GM12891 (cell line): ENCODE results near the gene NLRP7.

ENCODE experiments used
- PAX5 ChIP-seq: IDR thresholded peaks from 2 replicates; pipeline ENCODE4 v1.6.1; 2011; ENCODE audit warnings: low read length, moderate library complexity, mild to moderate bottlenecking; ENCODE audit not compliant: insufficient read depth, severe bottlenecking
- POLR2A ChIP-seq: IDR thresholded peaks from 2 replicates; pipeline ENCODE4 v1.6.1; 2011; ENCODE audit warnings: low read depth, low read length, control low read depth
- POLR2AphosphoS5 ChIP-seq: IDR thresholded peaks from 2 replicates; pipeline ENCODE4 v1.6.1; 2011; ENCODE audit warnings: low read depth, low read length, control low read depth
- POU2F2 ChIP-seq: IDR thresholded peaks from 2 replicates; pipeline ENCODE4 v1.6.1; 2011; ENCODE audit warnings: low read depth, mild to moderate bottlenecking, control low read depth, low read length, moderate library complexity
- SPI1 ChIP-seq: IDR thresholded peaks from 2 replicates; pipeline ENCODE4 v1.6.1; 2011; ENCODE audit warnings: low read depth, low read length, control low read depth
- TAF1 ChIP-seq: IDR thresholded peaks from 2 replicates; pipeline ENCODE4 v1.6.1; 2011; ENCODE audit warnings: low read depth, low read length, control low read depth

DNA sequence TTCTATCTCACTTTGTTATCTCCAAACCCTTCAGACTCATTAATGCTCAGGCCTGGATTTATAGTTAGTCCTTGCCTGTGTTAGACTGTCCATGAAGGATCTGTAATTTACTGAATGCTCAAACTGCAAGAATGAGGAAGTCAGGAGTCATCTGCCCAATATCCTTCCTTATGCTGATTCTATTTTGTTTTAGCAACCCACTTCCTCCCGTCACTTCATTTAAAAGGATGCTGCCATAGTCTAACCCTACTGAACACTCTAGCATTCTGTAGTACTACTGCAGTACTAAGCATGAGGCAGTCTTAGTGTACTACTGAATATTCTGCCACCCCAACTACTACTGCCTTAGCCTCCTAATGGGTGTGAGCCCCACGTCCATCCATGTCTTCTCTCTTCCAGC lies 71.8 kb downstream of the NLRP7 start:
- TF ChIP-seq POLR2A (no peak), POLR2AphosphoS5 (no peak), POU2F2 (no peak), TAF1 (no peak), PAX5 (no peak), SPI1 (peak; percentile 53)
